Tibial nerve (tissue), 4 donors: ENCODE measurements around the gene CDCP2.

ENCODE experiments used
- EP300 ChIP-seq, 2 donors: sonication (generic); formaldehyde crosslinking; IDR thresholded peaks; one replicate each; pipeline ENCODE4 v1.6.1; 2017; ENCODE audit warnings: antibody characterized with exemption in 2 of 2, mild to moderate bottlenecking in 1 of 2
- POLR2A ChIP-seq, 2 donors: fragments of 450-650 bp; IDR thresholded peaks; one replicate each; pipeline ENCODE4 v1.6.1; 2017; ENCODE audit warnings: antibody characterized with exemption in 2 of 2, mild to moderate bottlenecking in 2 of 2, moderate library complexity in 2 of 2
- TF ChIP-seq, protein P1 (sequence below), 5 experiments: fragments of 200-600 bp in 3 of 5; fragments of 450-650 bp in 2 of 5; sonication (generic) in 3 of 5; IDR thresholded peaks; one replicate each; pipeline ENCODE4 v1.5.1; 2016 to 2019; ENCODE audit warnings: antibody characterized with exemption in 5 of 5, mild to moderate bottlenecking in 3 of 5, moderate library complexity in 2 of 5

DNA sequence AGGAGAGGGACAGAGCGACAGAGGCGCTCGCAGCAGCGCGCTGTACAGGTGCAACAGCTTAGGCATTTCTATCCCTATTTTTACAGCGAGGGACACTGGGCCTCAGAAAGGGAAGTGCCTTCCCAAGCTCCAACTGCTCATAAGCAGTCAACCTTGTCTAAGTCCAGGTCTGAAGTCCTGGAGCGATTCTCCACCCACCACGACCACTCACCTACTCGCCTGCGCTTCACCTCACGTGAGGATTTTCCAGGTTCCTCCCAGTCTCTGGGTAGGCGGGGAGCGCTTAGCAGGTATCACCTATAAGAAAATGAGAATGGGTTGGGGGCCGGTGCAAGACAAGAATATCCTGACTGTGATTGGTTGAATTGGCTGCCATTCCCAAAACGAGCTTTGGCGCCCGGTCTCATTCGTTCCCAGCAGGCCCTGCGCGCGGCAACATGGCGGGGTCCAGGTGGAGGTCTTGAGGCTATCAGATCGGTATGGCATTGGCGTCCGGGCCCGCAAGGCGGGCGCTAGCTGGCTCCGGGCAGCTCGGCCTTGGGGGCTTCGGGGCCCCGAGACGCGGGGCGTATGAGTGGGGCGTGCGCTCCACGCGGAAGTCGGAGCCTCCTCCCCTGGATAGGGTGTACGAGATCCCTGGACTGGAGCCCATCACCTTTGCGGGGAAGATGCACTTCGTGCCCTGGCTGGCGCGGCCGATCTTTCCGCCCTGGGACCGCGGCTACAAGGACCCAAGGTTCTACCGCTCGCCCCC lies 47.1 kb upstream of the CDCP2 start, which contains the start of the genes CYB5RL and MRPL37:
- TF ChIP-seq EP300 (IDR thresholded peaks at IDR 0.05) = peak in 1 of 2 donors; percentile 80
- TF ChIP-seq, protein P1, sequence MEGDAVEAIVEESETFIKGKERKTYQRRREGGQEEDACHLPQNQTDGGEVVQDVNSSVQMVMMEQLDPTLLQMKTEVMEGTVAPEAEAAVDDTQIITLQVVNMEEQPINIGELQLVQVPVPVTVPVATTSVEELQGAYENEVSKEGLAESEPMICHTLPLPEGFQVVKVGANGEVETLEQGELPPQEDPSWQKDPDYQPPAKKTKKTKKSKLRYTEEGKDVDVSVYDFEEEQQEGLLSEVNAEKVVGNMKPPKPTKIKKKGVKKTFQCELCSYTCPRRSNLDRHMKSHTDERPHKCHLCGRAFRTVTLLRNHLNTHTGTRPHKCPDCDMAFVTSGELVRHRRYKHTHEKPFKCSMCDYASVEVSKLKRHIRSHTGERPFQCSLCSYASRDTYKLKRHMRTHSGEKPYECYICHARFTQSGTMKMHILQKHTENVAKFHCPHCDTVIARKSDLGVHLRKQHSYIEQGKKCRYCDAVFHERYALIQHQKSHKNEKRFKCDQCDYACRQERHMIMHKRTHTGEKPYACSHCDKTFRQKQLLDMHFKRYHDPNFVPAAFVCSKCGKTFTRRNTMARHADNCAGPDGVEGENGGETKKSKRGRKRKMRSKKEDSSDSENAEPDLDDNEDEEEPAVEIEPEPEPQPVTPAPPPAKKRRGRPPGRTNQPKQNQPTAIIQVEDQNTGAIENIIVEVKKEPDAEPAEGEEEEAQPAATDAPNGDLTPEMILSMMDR (IDR thresholded peaks at IDR 0.05) = peak in 1 of 5 experiments; percentile 15
- peak in 1 of 2 donors; percentile 38 for TF ChIP-seq POLR2A (IDR thresholded peaks at IDR 0.05)
